Peyer's patch (tissue), 4 donors: ENCODE data around the gene IKZF2.

Source experiments
- POLR2A ChIP-seq, 2 donors: fragments of 450-650 bp; IDR thresholded peaks; one replicate each; pipeline ENCODE4 v1.5.1; 2017; ENCODE audit warnings: antibody characterized with exemption in 2 of 2, mild to moderate bottlenecking in 2 of 2, moderate library complexity in 2 of 2
- TF ChIP-seq, protein P1 (sequence below), 6 experiments: fragments of 450-650 bp in 4 of 6; fragments of 200-600 bp in 2 of 6; sonication (generic) in 1 of 6; IDR thresholded peaks; one replicate each; pipeline ENCODE4 v1.5.1; 2017 to 2019; ENCODE audit warnings: antibody characterized with exemption in 6 of 6, mild to moderate bottlenecking in 3 of 6, moderate library complexity in 1 of 6

GRCh38 chr2:213159768-213160167 is 8.4 kb upstream of the IKZF2 start:
- no peak for TF ChIP-seq POLR2A (IDR thresholded peaks at IDR 0.05)
- TF ChIP-seq, protein P1, sequence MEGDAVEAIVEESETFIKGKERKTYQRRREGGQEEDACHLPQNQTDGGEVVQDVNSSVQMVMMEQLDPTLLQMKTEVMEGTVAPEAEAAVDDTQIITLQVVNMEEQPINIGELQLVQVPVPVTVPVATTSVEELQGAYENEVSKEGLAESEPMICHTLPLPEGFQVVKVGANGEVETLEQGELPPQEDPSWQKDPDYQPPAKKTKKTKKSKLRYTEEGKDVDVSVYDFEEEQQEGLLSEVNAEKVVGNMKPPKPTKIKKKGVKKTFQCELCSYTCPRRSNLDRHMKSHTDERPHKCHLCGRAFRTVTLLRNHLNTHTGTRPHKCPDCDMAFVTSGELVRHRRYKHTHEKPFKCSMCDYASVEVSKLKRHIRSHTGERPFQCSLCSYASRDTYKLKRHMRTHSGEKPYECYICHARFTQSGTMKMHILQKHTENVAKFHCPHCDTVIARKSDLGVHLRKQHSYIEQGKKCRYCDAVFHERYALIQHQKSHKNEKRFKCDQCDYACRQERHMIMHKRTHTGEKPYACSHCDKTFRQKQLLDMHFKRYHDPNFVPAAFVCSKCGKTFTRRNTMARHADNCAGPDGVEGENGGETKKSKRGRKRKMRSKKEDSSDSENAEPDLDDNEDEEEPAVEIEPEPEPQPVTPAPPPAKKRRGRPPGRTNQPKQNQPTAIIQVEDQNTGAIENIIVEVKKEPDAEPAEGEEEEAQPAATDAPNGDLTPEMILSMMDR (IDR thresholded peaks at IDR 0.05) = no peak
